Upper lobe of left lung (tissue), 6 donors: ENCODE data around the gene PRTFDC1. TPM values are rescaled to one million over a fixed set of nuclear protein-coding genes. Genes with fewer than 3 reads are reported as not detected.

Experiments used
- ATAC-seq, 2 donors: fragments of 200-7000 bp; cut with Tn5 transposase; one replicate each; pipeline ENCODE4 v1.9.1; 2022; ENCODE audit warnings: mild to moderate bottlenecking in 2 of 2, moderate library complexity in 2 of 2; ENCODE audit not compliant: low FRiP score in 2 of 2
- DNase-seq, 2 donors: peaks; one replicate each; pipeline ENCODE4 v3.0.0-alpha.2; 2019 to 2020
- H3K27ac ChIP-seq, 4 donors: fragments of 200-600 bp; sonication (generic); one replicate each; pipeline ENCODE4 v1.5.1; 2016 to 2019
- H3K27me3 ChIP-seq, 4 donors: fragments of 200-600 bp; sonication (generic); one replicate each; pipeline ENCODE4 v1.5.1; 2017 to 2019
- H3K36me3 ChIP-seq, 4 donors: fragments of 200-600 bp; sonication (generic); one replicate each; pipeline ENCODE4 v1.5.1; 2016 to 2019
- H3K4me1 ChIP-seq, 4 donors: fragments of 200-600 bp; sonication (generic); one replicate each; pipeline ENCODE4 v1.5.1; 2018 to 2019
- H3K4me3 ChIP-seq, 4 donors: fragments of 200-600 bp; sonication (generic); one replicate each; pipeline ENCODE4 v1.5.1; 2017 to 2019; ENCODE audit warnings: mild to moderate bottlenecking in 2 of 4, moderate library complexity in 1 of 4
- H3K9me3 ChIP-seq, 4 donors: fragments of 200-600 bp; sonication (generic); one replicate each; pipeline ENCODE4 v1.5.1; 2018 to 2019
- EP300 ChIP-seq, 4 donors: sonication (generic); formaldehyde crosslinking; IDR thresholded peaks; one replicate each; pipeline ENCODE4 v1.5.1; 2017; ENCODE audit warnings: antibody characterized with exemption in 4 of 4, control low read depth in 2 of 4
- POLR2A ChIP-seq, 4 donors: fragments of 450-650 bp; IDR thresholded peaks; one replicate each; pipeline ENCODE4 v1.5.1; 2016 to 2017; ENCODE audit warnings: antibody characterized with exemption in 4 of 4, mild to moderate bottlenecking in 2 of 4
- POLR2AphosphoS5 ChIP-seq, 2 donors: sonication (generic); formaldehyde crosslinking; IDR thresholded peaks; one replicate each; pipeline ENCODE4 v1.5.1; 2017; ENCODE audit warnings: antibody characterized with exemption in 2 of 2
- WGBS, 2 donors: methylation state at CpG; one replicate each; pipeline ENCODE4 v1.1.5; 2017 to 2018; 5-methylcytosine and 5-hydroxymethylcytosine counted together
- total RNA-seq, 6 donors: library from RNA; depleted of rRNA in 4 of 6; stranded (reverse); fragments of >200 nt in 4 of 6; gene quantifications; one replicate each; pipeline versions ENCODE4 v1.1.0 to v1.2.1, GENCODE V29; 2016 to 2021
- TF ChIP-seq, protein P1 (sequence below), 6 experiments: fragments of 450-650 bp in 4 of 6; fragments of 200-600 bp in 2 of 6; sonication (generic) in 2 of 6; IDR thresholded peaks; one replicate each; pipeline ENCODE4 v1.5.1; 2016 to 2019; ENCODE audit warnings: antibody characterized with exemption in 6 of 6
- donor health status: DM: no; HTN: no; CAD: no; lungs with moderate emphysema.
- donor health status: DM: no; HTN: yes; CAD: no; lungs with severe emphysema.

Gene PRTFDC1
- total RNA-seq, 6 donors from 2014 or later, result 0.91 to 3.9 (median 2.3) TPM

DNA sequence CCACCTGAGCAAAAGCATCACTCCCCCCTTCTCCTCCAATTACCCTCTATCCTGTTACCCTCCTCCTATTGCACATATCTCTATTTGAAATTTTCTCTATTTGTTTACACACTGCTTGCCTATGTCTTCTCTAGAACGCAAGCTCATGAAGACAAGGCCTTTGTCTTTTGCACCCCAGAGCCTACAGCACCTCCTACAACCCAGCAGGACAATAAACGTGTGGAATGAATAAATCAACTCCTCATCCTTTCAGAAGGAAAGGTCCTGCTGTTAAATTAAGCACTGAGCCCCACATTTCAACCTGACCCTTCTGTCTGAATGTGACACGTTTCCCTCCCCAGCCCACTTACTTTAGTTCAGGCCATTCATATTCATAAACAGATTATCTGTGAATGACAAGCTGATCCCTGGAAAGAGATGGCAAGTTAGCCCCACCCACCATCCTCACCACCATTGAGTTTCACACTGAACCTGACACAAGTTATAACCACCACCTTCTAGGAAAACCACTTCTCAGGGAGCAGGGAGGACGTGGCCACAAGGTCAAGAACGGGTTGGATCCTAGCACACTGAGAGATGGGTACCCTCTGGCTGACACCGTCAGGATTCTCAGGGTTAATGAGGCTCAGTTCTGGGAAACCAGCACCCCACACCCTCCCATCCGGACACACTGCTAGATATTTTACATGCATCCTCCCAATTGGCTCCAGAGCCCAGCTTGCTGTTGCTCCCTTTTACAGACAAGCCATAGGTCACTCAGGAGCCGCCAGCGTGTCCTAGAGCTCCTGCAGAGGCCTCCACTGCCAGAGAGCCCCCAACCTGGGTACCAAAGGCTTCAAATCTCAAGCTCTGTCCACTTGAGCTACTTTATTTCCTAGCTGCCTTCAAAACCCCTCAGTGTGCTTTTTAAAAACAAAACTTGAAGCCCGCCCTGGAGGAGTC, 934 bp downstream of the PRTFDC1 start:
- Histone ChIP-seq H3K4me1 (peaks cover 5 to 21% (median 11%) of the 10 kb centered on the region in 4 donors), H3K27ac (peak overlapping the region; percentile 76 to 90 (median 80)), H3K4me3 (peak overlapping the region in 3 of 4 donors; percentile 70 to 80 (median 72)), H3K36me3 (no peaks in the 10 kb centered on the region), H3K27me3 (no peaks in the 10 kb centered on the region), H3K9me3 (no peaks in the 10 kb centered on the region)
- DNase-seq, result peak in 1 of 2 donors; percentile 26
- WGBS, 2 donors, result 43 to 46% methylated on average over 8 to 10 of the region's 10 CpGs
- TF ChIP-seq POLR2A (IDR thresholded peaks at IDR 0.05) (no peak), POLR2AphosphoS5 (IDR thresholded peaks at IDR 0.05) (no peak), EP300 (IDR thresholded peaks at IDR 0.05) (no peak)
- TF ChIP-seq, protein P1, sequence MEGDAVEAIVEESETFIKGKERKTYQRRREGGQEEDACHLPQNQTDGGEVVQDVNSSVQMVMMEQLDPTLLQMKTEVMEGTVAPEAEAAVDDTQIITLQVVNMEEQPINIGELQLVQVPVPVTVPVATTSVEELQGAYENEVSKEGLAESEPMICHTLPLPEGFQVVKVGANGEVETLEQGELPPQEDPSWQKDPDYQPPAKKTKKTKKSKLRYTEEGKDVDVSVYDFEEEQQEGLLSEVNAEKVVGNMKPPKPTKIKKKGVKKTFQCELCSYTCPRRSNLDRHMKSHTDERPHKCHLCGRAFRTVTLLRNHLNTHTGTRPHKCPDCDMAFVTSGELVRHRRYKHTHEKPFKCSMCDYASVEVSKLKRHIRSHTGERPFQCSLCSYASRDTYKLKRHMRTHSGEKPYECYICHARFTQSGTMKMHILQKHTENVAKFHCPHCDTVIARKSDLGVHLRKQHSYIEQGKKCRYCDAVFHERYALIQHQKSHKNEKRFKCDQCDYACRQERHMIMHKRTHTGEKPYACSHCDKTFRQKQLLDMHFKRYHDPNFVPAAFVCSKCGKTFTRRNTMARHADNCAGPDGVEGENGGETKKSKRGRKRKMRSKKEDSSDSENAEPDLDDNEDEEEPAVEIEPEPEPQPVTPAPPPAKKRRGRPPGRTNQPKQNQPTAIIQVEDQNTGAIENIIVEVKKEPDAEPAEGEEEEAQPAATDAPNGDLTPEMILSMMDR (IDR thresholded peaks at IDR 0.05), result no peak
- ATAC-seq, result no peak

DNA sequence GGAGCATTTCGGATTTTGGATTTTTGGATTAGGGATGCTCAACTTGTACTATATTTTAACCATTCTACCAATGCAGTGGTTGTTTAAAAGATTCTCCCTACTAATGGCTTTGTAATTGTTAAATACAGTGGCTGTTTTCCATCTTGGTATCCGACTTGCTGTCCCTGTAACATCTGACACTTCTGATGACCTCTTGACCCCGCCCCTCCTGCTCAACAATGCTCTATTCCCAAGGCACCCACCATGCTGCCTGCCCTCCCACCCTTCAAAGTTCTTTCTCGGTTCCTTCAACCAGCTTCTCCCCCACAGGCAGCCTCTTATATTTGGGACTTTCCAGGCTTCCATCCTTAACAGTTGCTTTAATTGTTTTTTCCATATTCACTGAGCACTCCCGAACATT, 2.0 kb downstream of the PRTFDC1 start:
- TF ChIP-seq, protein P1 (IDR thresholded peaks at IDR 0.05), result no peak
- TF ChIP-seq POLR2A (IDR thresholded peaks at IDR 0.05) (no peak), EP300 (IDR thresholded peaks at IDR 0.05) (no peak), POLR2AphosphoS5 (IDR thresholded peaks at IDR 0.05) (no peak)
- 84 to 88% methylated on average over 5 of the region's 5 CpGs for WGBS, 2 donors
- Histone ChIP-seq H3K9me3 (no peaks in the 10 kb centered on the region), H3K27ac (no peak overlapping the region), H3K4me3 (no peak overlapping the region), H3K36me3 (no peaks in the 10 kb centered on the region), H3K27me3 (no peaks in the 10 kb centered on the region), H3K4me1 (peaks cover 5 to 21% (median 11%) of the 10 kb centered on the region in 4 donors)
- no peak for ATAC-seq
- no peak for DNase-seq

DNA sequence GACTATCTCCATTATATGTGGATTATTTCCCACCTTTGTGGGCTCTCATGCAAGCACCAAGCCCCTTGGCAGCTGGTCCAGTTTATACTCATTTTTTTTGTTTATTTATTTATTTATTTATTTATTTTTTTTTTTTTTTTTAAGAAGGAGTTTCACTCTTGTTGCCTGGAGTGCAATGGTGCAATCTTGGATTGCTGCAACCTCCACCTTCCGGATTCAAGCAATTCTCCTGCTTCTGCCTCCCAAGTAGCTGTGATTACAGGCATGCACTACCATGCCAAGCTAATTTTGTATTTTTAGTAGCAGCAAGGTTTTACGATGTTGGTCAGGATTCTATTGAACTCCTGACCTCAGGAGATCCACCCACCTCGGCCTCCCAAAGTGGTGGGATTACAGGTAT, 2.8 kb downstream of the PRTFDC1 start:
- DNase-seq, result no peak
- Histone ChIP-seq H3K4me1 (peaks cover 5 to 21% (median 11%) of the 10 kb centered on the region in 4 donors), H3K4me3 (no peak overlapping the region), H3K27ac (no peak overlapping the region), H3K9me3 (no peaks in the 10 kb centered on the region), H3K27me3 (no peaks in the 10 kb centered on the region), H3K36me3 (no peaks in the 10 kb centered on the region)
- 85 to 93% methylated on average over 3 of the region's 3 CpGs for WGBS, 2 donors
- TF ChIP-seq, protein P1 (IDR thresholded peaks at IDR 0.05), result no peak
- TF ChIP-seq EP300 (IDR thresholded peaks at IDR 0.05) (no peak), POLR2AphosphoS5 (IDR thresholded peaks at IDR 0.05) (no peak), POLR2A (IDR thresholded peaks at IDR 0.05) (no peak)
- ATAC-seq, result no peak

DNA sequence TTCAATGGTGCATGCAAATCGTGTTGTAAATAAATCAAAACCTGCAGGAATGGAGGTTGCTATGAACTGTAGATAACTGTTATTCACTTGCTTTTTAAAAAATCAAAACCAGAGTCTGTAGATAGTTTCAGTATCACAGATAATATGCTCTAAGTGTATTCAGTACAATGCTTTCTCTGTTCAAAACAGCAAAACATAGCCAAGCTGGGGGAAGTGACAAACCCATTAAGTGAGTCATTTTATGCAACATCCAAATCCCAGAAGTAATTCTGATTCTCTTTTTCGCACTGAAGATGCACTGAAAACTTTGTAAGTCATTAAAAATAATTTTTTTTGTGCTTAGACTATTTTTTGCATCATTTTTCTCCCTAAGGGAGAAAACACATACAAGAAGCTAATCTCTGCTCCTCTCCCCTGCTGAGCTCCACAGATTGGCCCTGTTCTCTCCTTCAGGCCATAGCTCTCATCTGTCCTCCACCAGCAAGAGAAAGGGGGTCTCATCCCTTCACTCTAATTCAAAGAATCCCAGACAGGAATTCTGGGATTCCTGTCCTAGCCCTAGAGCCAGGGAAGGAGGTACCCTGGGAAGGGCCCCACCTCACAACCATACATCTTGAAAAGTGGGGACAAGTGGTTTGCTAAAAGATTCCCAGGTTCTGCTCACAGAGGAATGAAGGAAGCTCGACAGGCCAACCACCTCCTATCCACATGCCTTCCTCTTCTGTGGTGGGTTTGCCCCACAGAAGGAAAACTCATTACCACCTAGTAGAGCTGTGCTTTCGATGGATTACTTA, 4.9 kb downstream of the PRTFDC1 start:
- DNase-seq (no peak), ATAC-seq (peak in 1 of 2 donors; percentile 47)
- no peaks in the 10 kb centered on the region for H3K9me3 ChIP-seq
- H3K4me3 ChIP-seq, result no peak overlapping the region
- WGBS, 2 donors, result 75% methylated on average over 4 of the region's 4 CpGs
- TF ChIP-seq, protein P1 (IDR thresholded peaks at IDR 0.05), result no peak
- TF ChIP-seq POLR2AphosphoS5 (IDR thresholded peaks at IDR 0.05), result no peak
- TF ChIP-seq EP300 (IDR thresholded peaks at IDR 0.05), result no peak
- TF ChIP-seq POLR2A (IDR thresholded peaks at IDR 0.05), result no peak
- no peak overlapping the region for H3K27ac ChIP-seq
- H3K36me3 ChIP-seq, result no peaks in the 10 kb centered on the region
- peaks cover 5 to 9% (median 6%) of the 10 kb centered on the region in 4 donors for H3K4me1 ChIP-seq
- no peaks in the 10 kb centered on the region for H3K27me3 ChIP-seq
